Upper lobe of left lung (tissue), 6 donors: Measurements from ENCODE around the gene ADGRG1. TPM values are rescaled to one million over a fixed set of nuclear protein-coding genes. Genes with fewer than 3 reads are reported as not detected.
A peak's percentile ranks its signal among the peaks of the same experiment; 100 is the strongest.

Experiments
- ATAC-seq, 2 donors: fragments of 200-7000 bp; cut with Tn5 transposase; one replicate each; pipeline ENCODE4 v1.9.1; 2022; ENCODE audit warnings: mild to moderate bottlenecking in 2 of 2, moderate library complexity in 2 of 2; ENCODE audit not compliant: low FRiP score in 2 of 2
- DNase-seq, 2 donors: peaks; one replicate each; pipeline ENCODE4 v3.0.0-alpha.2; 2019 to 2020
- H3K27ac ChIP-seq, 4 donors: fragments of 200-600 bp; sonication (generic); one replicate each; pipeline ENCODE4 v1.5.1; 2016 to 2019
- H3K27me3 ChIP-seq, 4 donors: fragments of 200-600 bp; sonication (generic); one replicate each; pipeline ENCODE4 v1.5.1; 2017 to 2019
- H3K36me3 ChIP-seq, 4 donors: fragments of 200-600 bp; sonication (generic); one replicate each; pipeline ENCODE4 v1.5.1; 2016 to 2019
- H3K4me1 ChIP-seq, 4 donors: fragments of 200-600 bp; sonication (generic); one replicate each; pipeline ENCODE4 v1.5.1; 2018 to 2019
- H3K4me3 ChIP-seq, 4 donors: fragments of 200-600 bp; sonication (generic); one replicate each; pipeline ENCODE4 v1.5.1; 2017 to 2019; ENCODE audit warnings: mild to moderate bottlenecking in 2 of 4, moderate library complexity in 1 of 4
- H3K9me3 ChIP-seq, 4 donors: fragments of 200-600 bp; sonication (generic); one replicate each; pipeline ENCODE4 v1.5.1; 2018 to 2019
- CTCF ChIP-seq, 6 experiments: fragments of 450-650 bp in 4 of 6; fragments of 200-600 bp in 2 of 6; sonication (generic) in 2 of 6; IDR thresholded peaks; one replicate each; pipeline ENCODE4 v1.5.1; 2016 to 2019; ENCODE audit warnings: antibody characterized with exemption in 6 of 6
- EP300 ChIP-seq, 4 donors: sonication (generic); formaldehyde crosslinking; IDR thresholded peaks; one replicate each; pipeline ENCODE4 v1.5.1; 2017; ENCODE audit warnings: antibody characterized with exemption in 4 of 4, control low read depth in 2 of 4
- POLR2A ChIP-seq, 4 donors: fragments of 450-650 bp; IDR thresholded peaks; one replicate each; pipeline ENCODE4 v1.5.1; 2016 to 2017; ENCODE audit warnings: antibody characterized with exemption in 4 of 4, mild to moderate bottlenecking in 2 of 4
- POLR2AphosphoS5 ChIP-seq, 2 donors: sonication (generic); formaldehyde crosslinking; IDR thresholded peaks; one replicate each; pipeline ENCODE4 v1.5.1; 2017; ENCODE audit warnings: antibody characterized with exemption in 2 of 2
- WGBS, 2 donors: methylation state at CpG; one replicate each; pipeline ENCODE4 v1.1.5; 2017 to 2018; 5-methylcytosine and 5-hydroxymethylcytosine counted together
- total RNA-seq, 6 donors: library from RNA; depleted of rRNA in 4 of 6; stranded (reverse); fragments of >200 nt in 4 of 6; gene quantifications; one replicate each; pipeline versions ENCODE4 v1.1.0 to v1.2.1, GENCODE V29; 2016 to 2021
- donor health status: DM: no; HTN: no; CAD: no; lungs with moderate emphysema.
- donor health status: DM: no; HTN: yes; CAD: no; lungs with severe emphysema.

The ADGRG1 gene
- total RNA-seq, 6 donors from 2014 or later = 34.6 to 89.3 (median 40.4) TPM

DNA sequence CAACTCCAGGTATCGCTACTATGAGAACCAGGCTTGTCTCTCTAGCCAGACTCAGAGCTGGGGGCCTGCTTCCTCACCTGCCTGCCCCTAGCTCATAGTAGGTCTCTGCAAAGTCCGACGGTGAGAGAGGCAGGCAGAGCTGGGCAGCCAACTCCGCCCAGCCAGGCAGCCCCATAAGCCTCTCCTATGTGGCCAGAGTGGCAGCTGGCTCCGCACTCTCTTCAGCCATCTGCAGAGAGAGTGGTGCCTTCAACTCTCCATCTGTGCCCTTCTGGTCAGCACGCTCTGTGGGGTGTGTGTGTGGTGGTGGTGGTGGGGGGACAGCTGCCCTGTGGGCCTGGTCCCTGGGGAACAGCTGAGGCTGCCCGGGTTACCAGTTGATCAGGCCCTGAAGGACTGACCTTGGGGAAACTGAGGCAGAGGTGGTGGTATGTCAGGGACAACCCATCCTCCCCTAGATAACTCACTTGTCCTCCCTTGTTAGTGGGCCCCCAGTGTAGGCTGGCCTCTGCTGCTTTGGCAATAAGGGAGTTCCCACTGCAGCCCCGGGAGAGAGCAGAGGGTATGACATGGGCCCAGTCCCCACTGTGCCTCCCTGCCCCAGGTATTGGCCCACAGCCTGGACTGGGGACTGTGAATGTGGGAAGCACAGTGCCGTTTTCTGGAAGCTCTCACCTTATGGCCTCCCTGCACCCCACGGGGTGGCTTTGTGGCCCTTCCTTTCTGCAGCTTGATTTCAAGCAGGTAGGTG, 1.8 kb upstream of the ADGRG1 start:
- WGBS, 2 donors = 83 to 84% methylated on average over 2 to 10 of the region's 10 CpGs
- ATAC-seq = no peak
- Histone ChIP-seq H3K27me3 (no peaks in the 10 kb centered on the region), H3K9me3 (no peaks in the 10 kb centered on the region), H3K27ac (peak overlapping the region in 1 of 4 donors; percentile 85), H3K4me3 (no peak overlapping the region), H3K4me1 (peaks cover 14 to 37% (median 22%) of the 10 kb centered on the region in 4 donors), H3K36me3 (no peaks in the 10 kb centered on the region)
- no peak for DNase-seq
- TF ChIP-seq EP300 (IDR thresholded peaks at IDR 0.05) (no peak), POLR2A (IDR thresholded peaks at IDR 0.05) (no peak), CTCF (IDR thresholded peaks at IDR 0.05) (no peak), POLR2AphosphoS5 (IDR thresholded peaks at IDR 0.05) (no peak)

DNA sequence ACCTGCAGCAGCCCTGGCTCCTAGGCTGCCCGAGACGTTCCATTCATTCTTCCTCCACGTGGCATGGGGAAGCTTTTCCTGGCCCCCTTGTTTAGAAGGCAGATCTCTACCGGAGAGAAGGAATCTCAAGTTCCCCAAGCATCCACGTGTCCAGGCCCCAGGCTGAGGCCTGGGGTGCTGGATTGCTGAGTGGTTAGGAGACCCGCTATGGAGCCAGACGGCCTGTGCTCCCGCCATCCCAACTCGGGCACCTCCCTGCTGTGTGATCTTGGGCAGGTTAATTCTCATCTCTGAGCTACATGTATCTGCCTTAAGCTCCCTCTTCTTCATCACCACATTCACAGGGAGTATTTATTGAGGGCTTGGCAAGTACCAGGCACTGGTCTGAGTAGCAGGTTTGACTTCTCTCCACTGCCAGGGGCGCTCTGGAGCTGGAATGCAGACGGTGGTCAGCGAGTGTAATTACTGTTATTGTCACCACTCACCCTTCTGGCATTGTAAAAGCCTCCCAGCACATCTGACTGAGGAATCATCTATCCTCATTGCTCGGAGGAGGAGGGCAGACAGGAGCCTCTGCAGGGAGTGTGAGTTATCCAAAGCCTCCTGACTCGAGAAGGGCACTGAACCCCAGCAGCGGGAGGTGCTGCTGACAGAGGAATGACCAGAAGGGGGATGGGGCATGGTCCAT, 1.1 kb upstream of the ADGRG1 start:
- peaks cover 14 to 34% (median 24%) of the 10 kb centered on the region in 4 donors for H3K4me1 ChIP-seq
- ATAC-seq = no peak

GRCh38 chr16:57628783-57629293, 408 bp downstream of the ADGRG1 start:
- no peak for ATAC-seq
- WGBS, 2 donors = 48 to 58% methylated on average over 6 of the region's 7 CpGs
- Histone ChIP-seq H3K9me3 (no peaks in the 10 kb centered on the region), H3K4me1 (peaks cover 14 to 26% (median 18%) of the 10 kb centered on the region in 4 donors), H3K4me3 (peak overlapping the region; percentile 27 to 51 (median 36)), H3K36me3 (no peaks in the 10 kb centered on the region), H3K27me3 (no peaks in the 10 kb centered on the region), H3K27ac (peak overlapping the region; percentile 70 to 85 (median 81))
- no peak for DNase-seq
- TF ChIP-seq EP300 (IDR thresholded peaks at IDR 0.05) (no peak), CTCF (IDR thresholded peaks at IDR 0.05) (no peak), POLR2A (IDR thresholded peaks at IDR 0.05) (no peak), POLR2AphosphoS5 (IDR thresholded peaks at IDR 0.05) (no peak)

More for the DNA sequence above, 1.1 kb upstream of the ADGRG1 start:
- Histone ChIP-seq H3K27me3 (no peaks in the 10 kb centered on the region), H3K4me3 (no peak overlapping the region), H3K9me3 (no peaks in the 10 kb centered on the region), H3K36me3 (no peaks in the 10 kb centered on the region), H3K27ac (peak overlapping the region; percentile 61 to 85 (median 84))
- WGBS, 2 donors = 76 to 79% methylated on average over 10 to 15 of the region's 15 CpGs
- TF ChIP-seq CTCF (IDR thresholded peaks at IDR 0.05) = peak in 1 of 6 experiments; percentile 17
- TF ChIP-seq POLR2A (IDR thresholded peaks at IDR 0.05) = no peak
- DNase-seq = no peak

GRCh38 chr16:57629516-57630406, 1.3 kb downstream of the ADGRG1 start:
- H3K27ac ChIP-seq = peak overlapping the region; percentile 70 to 85 (median 81)
- H3K4me3 ChIP-seq = peak overlapping the region; percentile 27 to 51 (median 36)
- H3K9me3 ChIP-seq = no peaks in the 10 kb centered on the region
- DNase-seq = no peak
- 57 to 67% methylated on average over 3 to 22 of the region's 22 CpGs for WGBS, 2 donors
- TF ChIP-seq POLR2A (IDR thresholded peaks at IDR 0.05) (no peak), POLR2AphosphoS5 (IDR thresholded peaks at IDR 0.05) (no peak), CTCF (IDR thresholded peaks at IDR 0.05) (no peak), EP300 (IDR thresholded peaks at IDR 0.05) (no peak)
- H3K36me3 ChIP-seq = no peaks in the 10 kb centered on the region
- peaks cover 10 to 32% (median 23%) of the 10 kb centered on the region in 4 donors for H3K4me1 ChIP-seq
- no peaks in the 10 kb centered on the region for H3K27me3 ChIP-seq
- ATAC-seq = no peak
